Cardiac fibroblast (primary cell): Measurements from ENCODE around the gene VMO1.
A peak's percentile ranks its signal among the peaks of the same experiment; 100 is the strongest.

Source experiments
- DNase-seq, 2 donors: peaks; one replicate each; pipeline versions ENCODE4 v3.0.0 to v3.0.0-alpha.2; 2010; ENCODE audit warnings: low read depth in 2 of 2
- H3K4me3 ChIP-seq, 2 donors: replicated peaks in 1 of 2; 1 replicate in 1 of 2; 2 replicates in 1 of 2; pipeline ENCODE4 v1.5.1; 2011; ENCODE audit warnings: low read depth in 2 of 2, low read length in 2 of 2, mild to moderate bottlenecking in 2 of 2, moderate library complexity in 1 of 2
- TF ChIP-seq, protein P1 (sequence below): IDR thresholded peaks from one replicate; pipeline ENCODE4 v1.5.1; 2011; ENCODE audit warnings: low read depth, mild to moderate bottlenecking, low read length, inconsistent platforms

VMO1 gene

GRCh38 chr17:4810696-4811290 lies 24.6 kb upstream of the VMO1 start:
- no peak overlapping the region for H3K4me3 ChIP-seq
- TF ChIP-seq, protein P1, sequence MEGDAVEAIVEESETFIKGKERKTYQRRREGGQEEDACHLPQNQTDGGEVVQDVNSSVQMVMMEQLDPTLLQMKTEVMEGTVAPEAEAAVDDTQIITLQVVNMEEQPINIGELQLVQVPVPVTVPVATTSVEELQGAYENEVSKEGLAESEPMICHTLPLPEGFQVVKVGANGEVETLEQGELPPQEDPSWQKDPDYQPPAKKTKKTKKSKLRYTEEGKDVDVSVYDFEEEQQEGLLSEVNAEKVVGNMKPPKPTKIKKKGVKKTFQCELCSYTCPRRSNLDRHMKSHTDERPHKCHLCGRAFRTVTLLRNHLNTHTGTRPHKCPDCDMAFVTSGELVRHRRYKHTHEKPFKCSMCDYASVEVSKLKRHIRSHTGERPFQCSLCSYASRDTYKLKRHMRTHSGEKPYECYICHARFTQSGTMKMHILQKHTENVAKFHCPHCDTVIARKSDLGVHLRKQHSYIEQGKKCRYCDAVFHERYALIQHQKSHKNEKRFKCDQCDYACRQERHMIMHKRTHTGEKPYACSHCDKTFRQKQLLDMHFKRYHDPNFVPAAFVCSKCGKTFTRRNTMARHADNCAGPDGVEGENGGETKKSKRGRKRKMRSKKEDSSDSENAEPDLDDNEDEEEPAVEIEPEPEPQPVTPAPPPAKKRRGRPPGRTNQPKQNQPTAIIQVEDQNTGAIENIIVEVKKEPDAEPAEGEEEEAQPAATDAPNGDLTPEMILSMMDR, result no peak

DNA sequence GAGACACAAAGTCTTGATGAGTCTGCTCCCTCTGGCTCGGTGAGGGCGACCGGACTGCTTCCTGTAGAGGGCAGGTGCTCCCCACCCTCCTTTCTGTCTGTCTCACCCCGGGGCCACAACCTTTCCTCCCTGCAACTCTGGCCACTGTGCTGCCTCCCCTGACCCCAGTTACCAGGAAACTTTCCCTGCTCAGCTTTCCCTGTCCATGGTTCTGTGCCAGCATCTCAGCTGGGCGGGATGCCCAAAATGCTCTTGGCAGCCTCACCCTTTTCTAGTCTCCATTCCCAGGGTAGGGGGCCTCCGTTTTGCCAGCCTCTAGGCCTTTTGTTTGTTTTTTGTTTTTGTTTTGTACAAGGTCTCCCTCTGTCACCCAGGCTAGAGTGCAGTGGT lies 22.2 kb upstream of the VMO1 start:
- no peak overlapping the region for H3K4me3 ChIP-seq

More at GRCh38 chr17:4810696-4811290, 24.6 kb upstream of the VMO1 start:
- DNase-seq, result no peak

GRCh38 chr17:4807605-4808377 lies 21.6 kb upstream of the VMO1 start:
- TF ChIP-seq, protein P1, result no peak
- no peak for DNase-seq
- peak overlapping the region; percentile 74 to 75 for H3K4me3 ChIP-seq

More for the DNA sequence above, 22.2 kb upstream of the VMO1 start:
- peak in 1 of 2 donors; percentile 63 for DNase-seq
- TF ChIP-seq, protein P1, result no peak

- TF ChIP-seq, protein P1, result no peak
- H3K4me3 ChIP-seq, result peak within 1 kb of the TSS; percentile 74 to 75
- peak; percentile 67 to 80 for DNase-seq
Measured at GRCh38 chr17:4806777-4807604, 20.8 kb upstream of the VMO1 start, which contains the start of gene PLD2. Gene PLD2, plus strand, starts transcription at chr17:4807152. Its CDS starts 621 bp downstream, at chr17:4807773.

GRCh38 chr17:4806456-4806776 lies 20.3 kb upstream of the VMO1 start:
- peak in 1 of 2 donors; percentile 25 for DNase-seq
- TF ChIP-seq, protein P1, result no peak
- H3K4me3 ChIP-seq, result peak overlapping the region; percentile 50 to 69

GRCh38 chr17:4802228-4802627 lies 16.1 kb upstream of the VMO1 start, which contains the start of gene C17orf114:
Gene C17orf114, minus strand, starts transcription at chr17:4802328.
- DNase-seq, result no peak
- TF ChIP-seq, protein P1, result no peak
- no peak within 1 kb of the TSS for H3K4me3 ChIP-seq
